RPMI7951 (cell line): ENCODE data around the gene RBM5. TPM values are rescaled to one million over a fixed set of nuclear protein-coding genes. Genes with fewer than 3 reads are reported as not detected.
A peak's percentile ranks its signal among the peaks of the same experiment; 100 is the strongest.

Experiments
- DNase-seq: peaks from one replicate; pipeline ENCODE4 v3.0.0-alpha.2; 2012; ENCODE audit warnings: low read depth
- total RNA-seq: library from RNA; depleted of rRNA; stranded (reverse); fragments of >200 nt; shearing (Covaris generic); gene quantifications from 2 replicates; pipeline ENCODE4 v1.2.3, GENCODE V29; 2014

The RBM5 gene
- total RNA-seq, 1 experiment from 2014 or later = 108 TPM

DNA sequence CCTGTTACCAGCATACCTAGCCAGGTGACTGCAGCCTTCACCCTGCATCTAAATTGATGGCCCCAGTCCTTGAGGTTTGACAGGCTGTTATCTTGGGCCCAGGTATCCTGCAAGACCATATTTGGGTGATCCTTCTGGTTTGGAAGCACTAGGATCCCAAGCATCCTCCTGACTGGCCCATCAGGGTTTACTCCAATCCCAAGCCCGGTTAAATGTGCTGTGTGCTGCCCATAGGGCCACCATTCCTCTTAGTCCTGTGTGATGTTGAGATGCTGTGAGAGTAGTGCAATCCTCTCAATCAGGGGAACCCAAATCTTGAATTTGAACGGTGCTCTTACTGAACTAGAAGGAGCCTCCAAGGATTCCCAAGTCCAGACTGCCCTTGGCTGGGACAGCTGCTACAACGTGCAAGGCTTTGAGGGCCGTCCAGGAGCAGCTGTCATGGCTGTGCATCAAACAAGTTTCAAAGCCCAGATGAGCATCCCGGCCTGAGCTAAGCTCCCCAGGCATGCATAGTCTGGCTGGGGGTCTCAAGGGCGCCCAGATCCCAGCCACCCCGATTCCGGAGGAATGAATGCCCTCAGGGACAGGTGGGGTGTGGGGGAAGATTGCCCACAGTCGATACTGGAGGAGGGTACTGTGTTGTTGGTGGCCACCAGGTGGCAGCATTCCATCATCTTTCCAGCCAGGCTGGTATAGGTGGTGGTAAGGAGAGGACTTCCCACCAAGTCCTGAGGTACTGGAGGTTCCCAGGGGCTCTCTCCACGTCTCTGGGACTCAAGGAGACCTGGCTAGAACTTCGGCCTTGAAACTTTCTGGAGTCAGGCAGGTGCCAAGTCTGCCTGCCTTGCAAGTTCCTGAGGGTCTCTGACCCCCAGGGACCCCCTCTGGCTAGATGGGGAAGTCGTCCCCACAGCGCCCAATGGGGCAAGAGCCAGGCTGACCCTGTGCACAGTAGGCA, 32.6 kb downstream of the RBM5 start:
- peak; percentile 73 for DNase-seq

- no peak for DNase-seq
Measured at GRCh38 chr3:50122071-50122470, 33.4 kb downstream of the RBM5 start.

GRCh38 chr3:50122661-50123391, 34.1 kb downstream of the RBM5 start:
- no peak for DNase-seq

DNA sequence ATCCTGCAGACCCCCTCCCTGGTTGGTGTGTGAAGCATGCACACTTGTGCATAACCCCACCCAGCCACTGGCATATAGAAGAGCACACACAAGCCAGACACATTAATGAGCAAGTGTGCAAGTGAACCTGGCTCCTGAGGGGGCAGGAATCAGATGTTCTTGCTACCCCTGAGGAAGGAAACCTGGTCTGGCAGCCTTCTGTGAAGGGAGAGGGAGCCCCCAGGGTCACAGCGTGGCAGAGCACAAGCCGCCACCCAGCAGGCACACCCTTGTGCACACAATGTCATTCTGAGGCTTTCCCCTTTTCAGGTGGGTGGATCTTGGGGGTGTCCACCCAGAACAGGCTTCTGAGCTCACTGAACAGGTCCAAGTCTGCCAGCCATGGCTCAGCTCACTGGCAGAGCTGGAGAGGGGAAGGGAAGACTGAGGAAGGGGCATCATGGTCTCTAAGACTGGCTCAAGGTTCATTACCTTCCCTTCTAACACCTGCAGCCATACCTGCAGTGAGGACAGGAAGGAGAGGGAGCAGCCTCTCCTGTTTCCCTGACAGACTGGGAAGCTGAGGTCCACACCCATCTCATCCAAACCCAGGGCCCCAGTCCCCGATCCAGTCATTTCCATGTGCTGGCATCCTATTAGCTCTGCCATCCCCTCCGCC, 34.8 kb downstream of the RBM5 start:
- no peak for DNase-seq

DNA sequence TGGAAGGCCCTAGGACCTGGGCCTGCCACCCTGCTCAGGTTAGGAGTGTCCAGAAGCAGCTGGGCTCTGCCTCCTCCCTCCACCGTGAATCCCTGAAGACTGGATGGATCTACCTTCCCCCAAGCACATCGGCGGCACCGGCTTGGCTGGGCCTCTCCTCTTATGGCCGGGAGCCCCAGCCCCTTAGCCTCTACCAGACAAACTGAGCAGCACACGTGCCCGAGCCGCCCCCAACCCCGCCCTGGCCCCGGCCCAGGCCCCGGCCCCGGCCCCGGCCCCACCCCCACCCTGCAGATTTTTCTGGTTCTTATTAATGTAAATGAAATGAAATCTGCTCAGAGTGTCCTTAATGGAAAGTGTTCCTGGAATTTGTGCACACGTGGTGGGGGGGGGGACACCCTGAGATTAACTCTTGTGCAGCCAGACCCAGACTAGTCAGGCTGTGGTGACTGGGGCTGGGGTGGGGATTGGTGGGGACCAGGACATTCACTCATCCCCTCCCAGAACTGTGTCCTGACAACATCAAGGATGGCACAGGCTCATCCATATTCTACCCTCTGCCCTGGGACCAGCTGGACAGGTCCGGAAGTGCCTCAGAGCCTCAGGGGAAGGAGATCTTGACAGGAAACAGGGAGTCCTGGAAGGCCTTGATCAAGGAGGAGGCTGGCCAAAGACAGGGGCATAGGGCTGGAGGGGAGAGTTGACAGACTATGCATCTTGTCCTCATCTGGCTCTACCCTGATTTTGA, 35.5 kb downstream of the RBM5 start:
- peak; percentile 50 for DNase-seq

- DNase-seq = no peak
Measured at GRCh38 chr3:50124800-50125178, 36.1 kb downstream of the RBM5 start.

- no peak for DNase-seq
Measured at GRCh38 chr3:50125541-50126286, 37.0 kb downstream of the RBM5 start.

- DNase-seq = peak; percentile 75
Measured at GRCh38 chr3:50126287-50127211, 37.8 kb downstream of the RBM5 start.

DNA sequence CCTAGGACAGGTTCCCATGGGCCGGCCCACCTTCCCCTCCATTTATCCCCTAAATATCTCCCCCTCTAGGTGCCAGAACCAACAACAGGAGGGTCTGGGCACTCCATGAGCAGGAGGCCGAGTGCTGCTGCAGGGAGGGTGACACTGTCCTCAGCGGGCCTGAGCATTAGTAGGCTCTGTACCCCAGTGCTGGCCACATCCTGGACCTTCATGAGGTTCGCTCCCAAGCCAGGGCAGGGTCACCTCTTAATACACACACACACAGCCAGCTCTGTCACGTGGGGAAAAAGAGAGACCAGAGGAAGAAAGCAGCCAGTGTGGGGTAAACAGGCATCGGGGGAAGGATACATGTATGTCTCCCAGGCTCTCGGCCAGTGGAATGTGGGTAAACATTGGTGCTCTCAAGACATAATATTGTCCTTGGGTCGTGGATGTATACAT, 38.6 kb downstream of the RBM5 start:
- DNase-seq = no peak

- no peak for DNase-seq
Measured at GRCh38 chr3:50128001-50128400, 39.3 kb downstream of the RBM5 start.

DNA sequence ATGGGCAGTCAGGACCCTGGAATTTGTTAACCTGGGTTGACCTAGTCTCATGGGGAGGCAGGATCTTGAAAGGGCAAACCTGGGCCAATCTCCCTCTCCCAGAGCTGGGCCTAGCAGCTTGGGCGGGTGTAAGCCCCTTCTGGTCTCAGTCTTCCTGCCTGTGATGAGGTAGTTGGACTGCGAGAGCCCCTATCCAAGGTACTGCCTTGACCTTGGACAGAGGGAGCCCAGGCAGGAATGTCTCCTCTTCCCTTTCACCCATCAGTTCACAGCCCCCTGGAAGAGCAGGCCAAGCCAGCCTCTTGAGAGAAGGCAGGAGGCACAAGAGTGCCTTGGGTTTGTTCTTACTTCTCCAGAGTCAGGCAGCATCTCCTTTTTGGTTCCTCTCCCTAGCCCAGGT, 41.7 kb downstream of the RBM5 start:
- no peak for DNase-seq

DNA sequence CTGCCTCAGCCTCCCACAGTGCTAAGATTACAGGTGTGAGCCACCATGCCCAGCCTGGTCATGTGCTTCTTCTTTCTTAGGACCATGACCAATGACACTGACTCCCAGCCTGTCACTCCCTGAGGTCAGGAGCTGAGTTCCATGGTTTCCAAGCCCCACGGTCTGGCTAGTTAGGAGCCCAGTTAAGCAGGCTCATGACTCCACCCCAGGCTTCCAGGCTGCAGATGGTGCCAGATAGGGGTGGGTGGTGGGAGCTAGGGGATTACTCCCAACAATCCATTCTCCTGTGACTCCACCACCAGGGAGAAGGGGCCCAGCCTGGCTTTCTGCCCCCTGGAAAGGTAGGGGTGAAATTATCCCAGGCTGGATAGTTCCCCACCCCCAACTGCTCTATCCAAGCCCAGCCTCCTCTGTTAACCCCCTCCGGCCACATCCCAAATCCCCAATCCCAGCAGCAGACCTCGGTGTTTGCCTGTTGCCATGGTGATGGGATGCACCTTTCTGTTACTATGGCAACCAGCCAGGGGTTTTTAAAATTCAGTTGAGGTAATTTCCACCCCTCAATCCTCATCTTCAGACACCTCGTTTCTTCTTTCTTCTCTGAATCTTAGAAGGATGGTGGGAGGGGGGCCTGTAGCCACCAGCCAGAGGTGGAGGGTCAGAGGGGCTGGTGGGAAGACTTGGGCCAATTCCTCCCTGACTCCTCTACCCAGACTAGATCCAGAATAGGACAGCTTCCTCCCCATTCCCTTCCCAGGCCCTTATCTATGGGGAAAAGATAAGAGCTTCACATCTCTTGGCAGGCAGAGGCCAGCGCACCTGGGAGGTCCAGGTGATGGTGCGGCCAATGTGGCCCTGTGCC, 43.9 kb downstream of the RBM5 start:
- DNase-seq = no peak

GRCh38 chr3:50133283-50133615, 44.5 kb downstream of the RBM5 start:
- DNase-seq = no peak

DNA sequence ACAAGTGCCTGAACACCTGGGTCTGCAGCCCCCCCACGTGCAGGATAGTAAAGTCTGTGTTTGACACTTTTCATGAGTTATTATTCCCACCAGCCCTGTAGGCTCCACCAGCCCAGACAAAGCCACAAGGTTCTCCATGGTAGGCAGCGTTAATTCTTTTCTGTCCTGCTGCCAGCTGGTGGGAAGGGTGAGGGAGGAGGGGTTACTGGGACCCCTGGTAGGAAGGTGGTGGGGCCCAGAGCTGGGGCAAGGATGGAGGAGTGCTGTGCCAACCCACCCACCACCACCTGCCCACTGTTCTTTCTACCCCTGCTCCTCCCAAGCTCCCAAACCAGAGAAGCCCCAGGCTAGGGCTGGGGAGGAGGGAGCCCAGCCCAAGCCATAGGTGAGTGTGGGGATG, 45.6 kb downstream of the RBM5 start:
- DNase-seq = no peak

DNA sequence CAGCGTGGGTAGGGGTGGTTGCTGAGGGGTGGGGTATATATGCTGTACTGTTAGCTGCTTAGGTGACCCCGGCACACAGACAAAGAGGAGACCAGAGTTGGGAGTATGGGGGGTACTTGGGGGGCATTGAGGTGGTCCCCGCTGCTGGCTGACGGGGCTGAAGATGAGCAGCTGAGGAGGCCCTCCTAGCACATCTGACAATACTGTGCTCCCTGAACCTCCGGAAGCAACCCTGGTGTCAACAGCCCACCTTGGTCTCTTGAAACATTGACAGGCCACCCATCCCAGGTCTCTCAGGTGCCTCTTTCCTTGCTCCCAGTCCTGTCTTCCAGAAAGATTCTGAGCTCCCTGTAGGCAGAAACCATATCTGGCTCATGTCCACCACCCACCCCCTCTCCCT, 47.2 kb downstream of the RBM5 start:
- DNase-seq = no peak

- DNase-seq = no peak
Measured at GRCh38 chr3:50136714-50137405, 48.1 kb downstream of the RBM5 start.

DNA sequence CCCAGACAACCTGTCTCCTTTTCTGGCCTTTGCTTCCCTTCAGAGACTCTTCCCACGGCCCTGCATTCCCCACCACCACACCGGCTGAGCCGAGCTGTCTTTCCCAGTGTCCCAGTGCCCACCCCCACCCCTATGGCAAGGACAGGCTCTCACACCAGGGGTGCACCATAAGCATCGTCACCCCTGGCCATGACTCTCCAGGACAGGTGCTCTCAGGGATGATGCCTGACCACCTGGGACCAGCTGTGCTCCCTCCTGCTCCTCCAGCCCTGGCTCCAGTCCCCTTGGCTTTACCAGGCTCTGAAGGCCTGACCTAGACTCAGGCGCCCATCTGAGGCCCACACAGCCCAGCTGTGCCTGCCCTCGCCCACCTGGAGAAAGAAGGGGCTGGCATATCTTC, 48.8 kb downstream of the RBM5 start:
- DNase-seq = no peak
